ENCODE data around the gene MAMSTR.

The MAMSTR gene

DNA sequence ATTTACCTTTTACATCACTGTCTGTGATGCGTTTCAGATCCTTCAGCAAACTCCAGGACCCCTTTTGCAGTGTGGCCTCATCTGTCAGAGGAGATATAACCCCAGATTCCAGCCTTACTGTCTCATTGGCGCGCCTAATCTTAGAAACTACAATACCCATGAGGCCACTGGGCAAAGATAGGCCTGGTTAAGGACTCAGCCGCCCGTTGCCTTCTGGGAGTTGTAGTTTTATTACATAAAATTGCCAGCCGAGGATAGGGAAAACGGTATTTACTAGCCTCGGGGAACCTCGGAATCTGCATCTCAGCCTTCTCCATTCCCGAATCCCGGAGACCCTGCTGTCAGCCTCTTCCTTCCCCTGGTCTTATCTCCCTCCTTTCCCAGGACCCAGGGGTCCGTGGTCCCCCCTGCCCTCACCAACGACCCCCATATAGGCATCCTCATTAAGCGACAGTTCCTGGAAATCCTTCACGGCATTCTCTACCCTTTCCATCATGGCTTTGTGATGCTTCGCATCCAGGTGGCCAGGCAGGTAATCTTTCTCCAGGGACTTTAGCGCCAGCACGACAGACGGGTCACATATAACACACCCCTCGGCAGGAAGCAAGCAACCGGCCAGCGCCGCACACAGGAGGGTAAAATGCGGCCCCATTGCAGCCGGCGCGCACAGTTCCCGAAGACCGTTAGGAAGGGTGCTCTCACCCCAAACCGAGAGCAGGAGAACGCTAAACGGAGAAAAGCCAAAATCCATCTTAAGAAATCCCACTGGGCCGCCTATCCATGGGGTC, 25.9 kb upstream of the MAMSTR start:
- peak; percentile 75 for DNase-seq

DNA sequence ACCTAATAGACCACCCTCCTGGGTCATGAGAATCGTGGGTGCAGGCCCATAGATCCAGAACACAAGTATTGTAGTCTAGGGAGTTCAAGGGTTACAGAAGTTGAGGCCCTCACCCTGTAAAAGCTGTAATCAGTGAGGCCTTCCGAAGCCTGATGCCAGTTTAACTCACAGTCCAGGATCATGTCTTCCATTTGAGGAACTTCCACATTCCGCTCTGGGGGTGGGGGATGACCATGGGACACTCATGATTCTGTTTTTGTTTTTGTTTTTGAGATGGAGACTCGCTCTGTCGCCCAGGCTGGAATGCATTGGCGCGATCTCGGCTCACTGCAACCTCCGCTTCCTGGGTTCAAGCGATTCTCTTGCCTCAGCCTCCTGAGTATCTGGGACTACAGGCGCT, 22.6 kb upstream of the MAMSTR start:
- DNase-seq, result no peak

DNA sequence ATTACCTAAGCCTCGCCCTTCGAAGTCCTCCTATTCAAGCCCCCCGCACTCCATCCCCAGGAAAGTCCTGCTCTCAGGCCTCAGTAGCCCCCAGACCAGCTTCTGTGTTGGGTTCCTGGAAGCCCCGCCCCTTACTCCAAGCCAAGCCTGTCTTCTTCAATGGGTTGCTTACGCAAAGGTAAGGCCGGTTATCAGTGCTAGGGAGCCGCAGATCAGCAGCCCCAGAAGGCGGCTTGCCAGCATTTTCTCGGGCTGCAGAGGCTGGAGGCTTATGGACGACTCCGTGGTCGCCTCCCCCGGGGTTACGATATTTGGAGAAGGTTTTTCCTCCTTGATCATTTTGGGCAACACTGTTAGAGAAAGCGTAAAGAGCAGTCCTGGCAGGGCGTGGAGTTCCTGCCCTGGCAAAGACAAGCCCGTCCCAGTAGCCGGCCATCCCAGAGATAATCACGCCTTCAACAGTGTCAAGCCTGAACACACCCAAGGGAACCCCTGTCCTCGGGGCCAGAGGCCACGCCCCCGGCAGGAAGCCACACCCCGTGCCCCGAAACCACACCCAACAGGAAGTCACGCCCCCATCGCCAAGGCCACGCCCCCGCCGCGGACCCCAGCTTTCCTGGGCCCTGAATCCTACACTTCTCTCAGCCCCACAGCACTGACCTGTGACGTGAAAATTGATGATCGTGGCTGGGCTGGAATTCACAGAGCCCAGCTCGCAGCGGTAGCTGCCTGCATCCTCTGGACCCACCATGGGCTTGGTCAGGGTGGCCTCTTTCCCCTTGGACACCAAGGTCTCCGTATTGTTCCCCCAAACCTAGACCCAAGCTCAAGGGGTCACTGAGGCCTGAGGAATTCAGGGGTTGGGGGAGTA, 21.8 kb upstream of the MAMSTR start:
- DNase-seq, result peak; percentile 28

DNA sequence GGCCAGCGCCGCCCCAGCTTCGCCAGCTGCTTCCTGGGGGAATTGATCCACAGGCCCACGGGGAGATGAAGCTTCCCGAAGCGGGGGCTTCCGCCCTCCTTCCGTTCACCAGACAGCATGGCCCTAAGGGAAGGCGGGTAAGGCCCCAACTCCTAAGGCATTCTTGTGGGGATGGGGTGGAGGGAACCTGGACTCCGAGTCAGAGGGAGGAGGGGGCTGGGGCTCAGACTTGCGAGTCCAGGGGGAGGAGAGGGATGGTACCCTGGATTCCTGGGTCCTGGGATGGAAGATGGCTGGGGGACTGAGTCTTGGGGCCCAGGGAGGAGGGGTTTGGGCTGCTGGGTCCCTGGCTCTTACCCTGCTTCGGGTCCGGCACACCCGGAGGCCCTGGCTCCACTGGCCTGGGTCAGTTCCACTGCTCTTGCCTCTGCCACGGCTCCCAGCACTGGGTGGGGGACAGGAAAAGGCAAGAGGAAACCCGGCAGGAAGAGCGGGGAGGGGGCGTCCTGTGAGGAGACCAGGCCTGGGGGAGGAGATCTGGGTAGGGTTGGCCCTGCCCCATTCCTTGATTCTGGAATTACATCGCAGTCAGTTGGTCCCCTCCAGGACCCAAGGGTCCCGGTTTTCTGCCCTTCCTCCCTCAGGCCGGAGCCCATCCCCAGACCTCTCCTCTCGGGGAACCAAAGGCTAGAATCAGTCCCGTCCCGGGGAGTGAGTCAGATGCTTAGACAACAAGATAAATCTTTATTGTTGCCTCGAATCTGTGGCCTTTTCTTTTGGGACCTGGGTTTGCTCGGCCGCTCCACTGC, 20.8 kb upstream of the MAMSTR start, which contains the start of gene RASIP1:
Gene RASIP1, minus strand, starts transcription at position 447 of the 809 bp plus-strand sequence. Its CDS starts 328 bp downstream, at position 119.
- DNase-seq, result no peak

DNA sequence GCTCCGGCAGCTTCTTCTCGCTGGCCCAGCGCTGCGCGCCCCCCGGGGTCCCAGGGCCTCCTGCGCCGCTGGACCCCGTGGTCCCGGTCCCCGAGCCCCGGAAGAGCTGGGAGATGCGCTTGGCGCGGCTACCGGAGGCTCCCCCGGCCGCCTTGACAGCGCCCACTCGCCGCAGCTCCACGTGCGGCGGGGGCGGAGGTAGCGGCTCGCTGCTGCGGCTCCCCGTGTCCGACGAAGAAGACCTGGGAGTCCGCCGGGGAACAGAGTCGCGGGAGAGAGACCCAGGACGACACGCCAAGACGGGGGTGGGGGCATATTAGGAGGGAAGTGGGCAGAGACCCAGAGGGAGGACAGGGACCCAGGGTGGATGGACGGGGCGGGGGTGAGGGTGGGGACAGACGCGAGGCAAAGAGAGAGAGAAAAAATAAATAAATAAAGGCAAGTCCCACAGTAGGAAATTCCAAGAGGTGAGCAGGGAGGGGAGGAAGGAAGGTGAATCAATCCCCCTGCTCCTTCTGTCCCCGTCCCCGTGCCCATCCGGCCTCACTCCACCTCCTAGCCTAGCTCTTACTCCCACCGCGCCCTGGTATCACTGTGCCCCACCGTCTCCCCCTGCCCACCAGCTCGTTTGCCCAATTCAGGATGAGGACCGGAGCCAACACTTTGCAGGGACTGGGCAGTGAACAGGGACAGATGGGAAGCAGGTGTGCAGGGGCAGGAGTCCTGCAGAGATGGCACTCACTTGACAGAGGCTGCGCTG, 20.1 kb upstream of the MAMSTR start:
- no peak for DNase-seq

DNA sequence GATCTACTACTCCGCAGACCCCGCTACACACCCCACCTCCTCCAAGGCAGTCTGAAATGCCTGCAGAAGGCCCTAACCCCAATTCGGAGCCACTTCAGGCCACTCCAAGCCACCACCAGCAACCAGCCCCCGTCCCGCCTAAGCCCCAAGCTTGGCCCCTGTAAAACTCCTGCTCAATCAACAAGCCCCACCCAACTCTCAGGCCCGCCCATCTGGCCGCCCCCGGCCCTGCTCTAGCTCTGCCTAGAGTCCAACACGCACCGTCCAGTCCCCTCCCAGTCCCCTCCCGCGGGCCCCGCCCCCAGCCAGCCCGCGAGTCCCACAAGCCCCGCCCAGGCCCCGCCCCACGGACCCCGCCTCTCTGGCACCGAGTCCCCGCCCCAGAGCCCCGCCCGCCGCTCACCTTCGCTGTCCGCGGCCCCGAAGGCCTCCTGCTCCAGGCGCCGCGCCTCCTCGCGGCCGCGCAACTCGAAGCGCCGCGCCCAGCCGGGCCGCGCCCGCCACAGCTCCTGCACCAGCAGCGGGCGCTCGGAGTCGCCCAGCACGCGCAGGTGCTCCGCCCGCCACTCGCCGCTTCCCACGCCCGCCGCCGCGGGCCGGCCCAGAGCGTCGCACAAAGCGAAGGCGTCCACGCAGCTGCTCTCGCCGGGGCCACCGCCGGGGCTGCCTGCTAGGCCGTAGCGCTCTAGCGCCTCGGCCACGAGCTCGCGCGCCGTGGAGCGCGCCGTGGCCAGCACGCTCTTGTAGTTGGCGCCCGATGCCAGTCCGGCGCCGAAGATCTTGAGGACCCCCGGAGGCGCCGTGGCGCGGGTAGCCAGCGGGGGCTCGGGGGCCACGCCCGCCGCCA, 19.3 kb upstream of the MAMSTR start:
- peak; percentile 93 for DNase-seq

DNA sequence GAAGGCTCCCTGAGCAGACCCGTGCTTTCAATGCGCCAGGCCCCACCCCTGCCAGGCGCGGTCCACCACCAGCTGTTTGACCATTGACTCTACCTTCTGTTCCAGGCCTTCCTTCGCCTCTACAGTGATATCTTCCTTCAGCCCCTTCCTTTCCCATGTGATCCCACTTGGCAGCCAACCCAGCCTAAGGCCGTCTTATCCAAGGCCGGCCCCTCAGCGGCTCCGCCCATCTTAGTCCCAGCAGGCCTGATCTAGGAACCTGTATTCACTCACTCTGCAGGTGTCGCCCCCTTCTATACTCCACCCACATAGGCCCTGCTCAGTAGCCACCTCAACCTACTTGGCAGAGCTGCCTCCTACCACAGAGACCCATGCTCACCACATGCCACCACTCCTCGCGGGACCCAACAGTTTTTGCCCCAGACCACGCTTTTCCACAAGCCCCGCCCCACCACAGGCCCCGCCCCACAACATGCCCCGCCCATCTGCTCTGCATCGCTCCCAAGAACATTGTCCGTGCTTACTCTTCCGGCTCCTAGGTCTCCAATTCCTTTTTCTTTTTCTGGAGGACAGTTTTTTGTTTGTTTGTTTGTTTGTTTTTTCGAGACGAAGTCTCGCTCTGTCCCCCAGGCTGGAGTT, 18.0 kb upstream of the MAMSTR start:
- peak; percentile 30 for DNase-seq

DNA sequence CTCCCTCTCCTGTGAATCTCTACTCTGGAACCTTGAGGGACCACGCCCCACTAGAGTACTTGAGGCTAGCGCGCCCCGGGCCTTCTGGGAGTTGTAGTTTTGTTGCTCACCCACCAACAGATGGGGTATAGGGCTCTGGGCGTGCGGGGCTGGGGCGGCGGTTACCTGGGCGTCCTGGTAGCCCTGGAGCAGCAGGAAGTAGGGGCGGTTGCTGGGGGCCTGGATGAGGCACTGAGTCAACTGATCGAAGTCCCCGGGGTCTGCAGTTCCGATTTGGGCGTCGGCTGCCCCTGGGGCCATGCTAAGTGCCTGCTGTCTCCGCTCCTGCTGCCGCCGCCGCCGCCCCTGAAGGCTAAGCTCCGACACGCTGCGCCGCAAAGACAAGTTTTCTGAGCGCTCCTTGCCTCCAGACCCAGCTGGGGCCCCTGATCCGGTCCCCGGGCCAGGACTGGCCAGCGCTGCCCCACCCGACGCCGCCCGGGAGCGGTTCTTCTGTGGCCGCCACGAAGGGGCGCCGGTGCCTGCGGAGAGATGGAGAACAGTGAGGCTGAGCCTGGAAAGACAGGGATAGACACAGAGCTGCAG, 15.6 kb upstream of the MAMSTR start:
- no peak for DNase-seq

DNA sequence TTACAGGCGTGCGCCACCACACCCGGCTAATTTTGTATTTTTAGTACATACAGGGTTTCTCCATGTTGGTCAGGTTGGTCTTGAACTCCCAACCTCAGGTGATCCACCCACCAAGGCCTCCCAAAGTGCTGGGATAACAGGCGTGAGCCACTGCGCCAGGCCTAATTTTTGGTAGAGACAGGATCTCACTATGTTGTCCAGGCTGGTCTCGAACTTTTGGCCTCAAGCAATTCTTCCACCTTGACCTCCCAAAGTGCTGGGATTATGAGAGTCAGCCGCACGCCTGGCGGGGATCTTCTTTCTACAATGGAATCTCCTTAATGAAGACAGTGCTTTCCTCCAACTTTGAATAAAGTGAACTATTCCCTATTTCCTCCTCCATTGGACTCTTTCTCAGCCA, 15.1 kb upstream of the MAMSTR start:
- DNase-seq, result no peak

DNA sequence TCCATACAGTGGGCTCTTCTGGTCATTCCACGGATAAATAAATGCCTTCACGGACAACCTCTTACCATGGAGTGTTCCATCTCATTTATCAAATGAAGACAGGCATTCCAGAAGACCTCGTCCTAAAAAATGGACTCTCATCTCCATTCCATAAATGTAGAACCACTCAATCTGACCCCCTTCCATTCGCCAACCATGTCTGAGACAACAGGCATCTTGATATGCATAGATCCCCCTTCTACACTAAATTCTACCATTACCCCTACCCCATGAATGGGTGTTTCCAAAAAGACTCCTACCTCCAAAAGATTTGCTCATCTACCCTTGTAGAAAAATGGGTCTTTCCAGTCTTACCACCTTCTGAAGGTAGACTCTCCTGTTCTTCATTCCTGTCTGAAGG, 11.9 kb upstream of the MAMSTR start:
- no peak for DNase-seq

DNA sequence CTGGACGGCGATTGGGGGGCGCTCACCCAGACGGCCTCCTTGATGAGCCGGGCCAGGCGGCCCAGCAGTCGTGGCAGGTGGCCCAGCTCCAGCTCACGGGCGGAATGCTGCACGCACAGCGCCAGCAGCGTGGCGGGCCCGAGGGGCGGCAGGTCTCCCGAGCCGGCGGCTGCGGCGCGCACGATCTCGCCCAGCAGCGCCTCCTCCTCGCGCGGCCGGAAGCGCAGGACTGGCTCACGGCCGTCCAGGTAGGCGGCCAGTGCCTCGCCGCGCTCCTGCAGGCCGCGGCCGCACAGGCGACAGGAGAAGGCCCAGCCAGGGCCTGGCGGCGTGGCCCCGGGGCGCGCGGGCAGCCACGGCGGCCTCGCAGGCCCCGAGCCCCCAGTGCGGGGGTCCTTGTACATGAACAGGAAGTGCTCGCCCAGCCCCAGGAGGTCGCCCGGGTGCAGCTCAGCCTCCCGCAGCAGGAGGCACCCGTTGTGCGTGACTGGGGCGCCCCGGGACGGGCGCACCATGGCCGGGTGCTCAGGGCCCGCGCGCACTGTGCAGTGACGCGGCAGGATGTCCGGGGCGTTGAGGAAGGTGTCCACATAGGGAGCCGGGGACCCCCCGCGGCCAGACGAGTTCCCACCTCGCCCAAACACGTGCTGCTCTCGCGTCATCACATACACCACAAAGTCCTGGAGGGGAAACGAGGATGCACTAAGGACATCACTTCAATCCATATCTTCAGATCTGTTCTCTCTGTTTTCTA, 9.6 kb upstream of the MAMSTR start:
- DNase-seq, result no peak

DNA sequence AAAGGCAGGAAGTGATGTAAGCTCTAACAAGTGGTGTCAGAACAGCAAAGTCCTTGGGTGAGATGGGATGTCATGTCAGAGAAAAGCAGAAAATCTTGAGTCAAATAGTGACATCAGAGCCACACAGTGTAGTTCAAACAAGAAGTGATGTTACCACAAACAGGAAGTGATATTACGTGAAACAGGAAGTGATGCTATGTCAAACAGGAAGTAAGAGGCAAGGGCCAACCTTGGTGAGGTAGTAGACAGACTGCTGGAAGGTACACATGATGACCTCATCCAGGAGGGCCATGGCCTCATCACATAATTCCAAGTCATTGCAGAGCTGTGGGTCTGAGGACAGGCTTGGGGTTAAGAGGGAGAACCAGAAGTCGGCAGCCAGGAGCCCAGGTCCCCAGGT, 7.0 kb upstream of the MAMSTR start:
- DNase-seq, result peak; percentile 76

DNA sequence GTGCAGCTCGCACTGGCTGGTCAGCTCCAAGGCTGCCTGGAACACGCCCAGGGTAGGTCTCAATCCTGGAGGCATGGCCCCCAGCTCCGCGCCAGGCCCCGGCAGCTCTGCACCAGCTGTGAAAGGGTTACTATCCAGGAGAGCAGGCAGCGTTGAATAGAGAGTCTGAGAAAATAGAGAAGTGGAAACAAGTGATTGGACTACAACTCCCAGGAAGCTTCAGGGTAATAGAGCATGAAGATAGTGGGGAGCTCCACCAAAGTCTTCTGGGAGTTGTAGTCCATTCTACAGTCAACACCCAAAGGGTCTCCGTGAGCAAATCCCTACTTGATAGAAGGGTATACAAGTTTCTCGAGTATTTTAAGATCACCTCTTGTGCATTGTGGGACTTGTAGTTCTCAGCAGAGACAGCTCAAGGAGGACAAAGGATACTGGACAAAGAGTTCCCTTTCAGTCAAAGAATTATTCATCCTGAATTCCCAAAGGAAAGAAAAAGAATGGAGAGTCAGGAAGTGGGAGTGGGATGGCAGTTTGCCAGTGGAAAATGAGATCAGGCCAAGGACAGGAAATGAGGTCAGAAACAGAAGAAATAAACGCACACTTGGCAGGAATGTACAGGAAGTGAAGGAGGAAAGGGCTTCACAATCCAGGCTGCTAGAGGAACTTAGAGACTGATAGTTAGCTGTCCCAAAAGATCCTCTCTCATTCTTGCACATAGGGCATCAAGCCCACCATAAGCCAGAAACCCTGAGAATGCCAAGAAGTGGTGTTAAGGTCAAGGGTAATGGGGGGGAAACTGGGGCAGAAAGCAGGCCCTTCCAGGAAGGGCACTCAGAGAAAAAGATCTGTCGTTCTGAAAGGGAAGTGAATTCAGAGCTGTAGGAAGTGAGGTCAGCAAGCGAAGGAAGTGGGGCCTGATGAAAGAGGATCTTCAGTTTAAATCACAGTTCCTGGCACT, 5.5 kb upstream of the MAMSTR start:
- DNase-seq, result peak; percentile 72

DNA sequence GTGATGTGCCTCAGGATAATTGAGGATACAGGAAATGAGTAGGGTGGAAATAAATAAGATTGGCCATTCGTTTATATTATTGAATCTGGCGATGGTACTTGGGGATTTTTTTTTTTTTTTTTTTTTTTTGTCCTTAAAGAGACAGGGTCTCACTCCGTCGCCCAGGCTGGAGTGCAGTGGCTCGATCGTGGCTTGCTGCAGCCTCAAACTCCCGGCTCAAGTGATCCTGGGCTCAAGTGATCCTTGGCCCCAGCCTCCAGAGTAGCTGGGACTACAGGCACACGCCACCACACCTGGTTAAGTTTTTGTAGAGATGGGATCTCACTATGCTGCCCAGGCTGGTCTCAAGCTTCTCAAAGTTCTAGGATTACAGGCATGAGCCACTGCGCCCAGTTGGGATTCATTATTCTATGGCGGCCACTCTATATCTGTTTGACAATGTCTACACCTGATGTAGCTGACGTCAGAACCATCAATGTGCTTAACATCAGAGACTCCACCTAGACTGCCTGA, 2.7 kb upstream of the MAMSTR start:
- no peak for DNase-seq

DNA sequence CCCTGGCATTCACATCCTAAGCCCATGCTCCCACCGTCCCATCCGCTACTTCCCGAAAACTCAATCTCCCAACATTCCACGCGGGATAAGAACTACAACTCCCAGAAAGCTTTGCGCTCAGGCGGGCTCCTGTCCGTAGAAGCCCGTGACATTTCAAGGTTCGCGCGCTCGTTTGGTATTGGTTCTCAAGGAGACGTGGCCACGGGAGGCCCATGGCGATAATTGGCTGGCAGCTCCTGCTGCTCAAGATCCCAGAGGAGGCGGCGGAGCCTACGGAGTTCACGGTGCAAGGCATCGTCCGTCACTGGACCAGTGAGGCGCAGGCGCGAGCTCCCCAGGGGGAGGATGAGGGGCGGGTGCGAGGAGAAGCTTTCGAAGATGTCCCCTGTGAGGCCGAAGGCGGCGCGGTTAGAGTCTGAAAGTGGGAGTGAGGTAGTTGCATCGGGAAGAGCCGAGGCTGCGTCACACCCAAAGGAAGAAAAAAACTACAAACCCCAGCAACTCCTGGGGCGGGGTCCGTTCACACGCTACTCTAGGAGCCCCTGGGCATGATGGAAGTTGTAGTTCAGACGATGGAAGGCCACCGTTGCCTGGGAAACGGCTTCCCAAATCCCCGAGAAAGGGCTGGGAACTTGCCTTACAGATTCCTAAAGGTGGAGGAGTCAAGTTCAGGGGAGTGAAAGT, 1.2 kb upstream of the MAMSTR start:
- DNase-seq, result peak; percentile 95

DNA sequence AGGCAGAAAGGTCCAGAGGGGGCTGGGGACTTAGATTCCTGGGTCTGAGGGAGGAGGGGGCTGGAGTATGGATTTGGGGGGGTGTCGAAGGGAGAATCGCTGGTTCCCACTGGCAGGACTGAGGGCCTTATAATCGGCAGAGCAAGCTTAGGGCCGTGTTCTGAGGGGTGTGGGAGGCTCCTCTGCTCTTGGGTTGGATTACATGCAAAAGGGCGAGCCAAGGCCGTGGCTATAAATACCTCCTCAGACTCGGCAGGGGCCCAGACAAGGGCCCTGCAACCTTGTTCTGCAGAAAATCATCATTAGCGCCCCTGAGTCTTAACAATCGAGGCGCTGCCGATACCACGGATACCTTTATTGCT, 707 bp upstream of the MAMSTR start:
- no peak for DNase-seq

DNA sequence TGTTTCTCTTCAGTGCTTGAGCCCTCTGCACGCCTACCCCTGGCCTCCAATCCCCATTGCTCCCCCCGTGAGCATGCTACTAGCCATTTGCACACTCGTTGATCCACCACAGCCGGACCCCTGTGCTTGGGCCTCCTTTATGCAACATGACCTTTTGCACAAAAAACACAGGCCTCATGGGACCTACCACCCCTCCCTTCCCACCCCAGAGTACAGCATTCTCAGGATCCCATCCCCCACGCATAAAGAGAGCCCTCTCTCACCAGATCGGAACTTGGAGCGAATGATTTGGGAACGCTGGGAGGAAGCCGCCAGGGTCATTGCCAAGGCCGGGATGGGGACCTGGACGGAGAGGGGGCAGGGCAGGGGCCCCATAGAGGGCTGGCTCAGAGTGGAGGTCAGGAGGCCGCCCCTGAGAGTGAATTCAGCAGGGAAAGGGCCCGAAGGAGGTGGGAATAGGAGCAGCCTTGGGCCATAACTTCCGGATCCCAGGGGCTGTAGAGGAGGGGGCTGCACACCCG, 754 bp downstream of the MAMSTR start:
- DNase-seq, result no peak

Data from CD4-positive, alpha-beta T cell treated with Interleukin-21 for 1 hour (primary cell).